Measurements from ENCODE around the gene DPP4. TPM values are rescaled to one million over a fixed set of nuclear protein-coding genes. Genes with fewer than 3 reads are reported as not detected.

Gene DPP4
- total and polyA plus RNA-seq, 2 of the 4 experiments (the other 2 are of a cell fraction): 13.2 to 19.0 TPM

DNA sequence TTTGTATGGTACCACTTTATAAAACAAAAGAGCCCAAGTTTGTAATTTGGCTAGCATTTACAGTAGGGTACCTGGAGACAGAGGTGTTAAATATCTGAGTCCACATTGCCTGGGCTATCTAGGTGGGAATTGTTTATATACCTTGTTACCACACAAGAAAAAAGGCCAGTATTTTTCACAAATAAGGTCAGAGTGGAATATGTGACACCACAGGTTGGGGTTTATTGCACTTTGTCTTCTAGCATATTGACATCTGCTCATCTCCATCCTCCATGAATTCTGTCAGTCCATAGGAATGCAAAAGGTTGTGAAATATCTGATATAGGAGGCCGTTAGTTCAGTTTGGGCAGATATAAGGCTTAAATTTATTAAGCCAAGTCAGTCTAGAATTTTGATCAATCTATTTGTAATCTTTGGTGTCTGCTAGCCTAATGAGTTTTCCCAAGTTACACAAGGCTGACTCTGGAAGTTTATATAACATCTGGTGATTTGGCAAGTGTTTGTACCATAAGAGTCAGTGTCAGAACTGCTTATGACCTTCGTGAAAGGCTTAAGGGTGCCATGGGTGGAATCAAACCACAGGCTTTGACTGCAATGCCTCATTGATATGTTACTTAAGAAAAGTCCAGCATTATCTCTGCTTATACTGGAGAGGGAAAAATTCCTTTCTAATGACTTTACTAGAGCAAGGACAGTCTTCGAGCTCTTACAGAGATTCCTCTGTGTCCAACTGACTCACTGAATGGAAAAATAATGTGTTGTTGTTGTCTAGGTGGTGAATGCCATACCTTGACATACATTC is 11.3 kb upstream of the DPP4 start:
- H2BK5ac ChIP-seq (ENCODE audit: low read depth, low read length, poor library complexity, severe bottlenecking): peak overlapping the region; percentile 25
- H3K36me3 ChIP-seq (ENCODE audit: control insufficient read depth, insufficient read depth, low read length): no peaks in the 10 kb centered on the region
- no peaks in the 10 kb centered on the region for H3K9me3 ChIP-seq (ENCODE audit: control insufficient read depth, insufficient read depth, low read length)
- in situ Hi-C loops (cut with MboI; ENCODE audit: low sequenced_read_pairs) (no loop called here), intact Hi-C loops (cut with micrococcal nuclease) (no loop called here), dilution Hi-C loops (cut with HindIII; ENCODE audit: low sequenced_read_pairs, unreplicated experiment) (no loop called here)
- no peak overlapping the region for H3K14ac ChIP-seq (replicated peaks; ENCODE audit: low read depth, low read length)
- H3K23ac ChIP-seq (ENCODE audit: low read depth, low read length): no peak overlapping the region
- H4K8ac ChIP-seq (ENCODE audit: low read depth in 2 of 2, low read length in 2 of 2): peak overlapping the region in 1 of 2 experiments; percentile 72; a peak in 2 of 4 replicates
- CTCF ChIA-PET: no interaction called here
- no CpG with 5 or more reads among the region's 3 CpGs for WGBS, 2 experiments (ENCODE audit: extremely low coverage in 2 of 2, insufficient read length in 1 of 2)
- H2BK15ac ChIP-seq (ENCODE audit: low read depth, low read length): 0 out of 3 replicates have a peak overlapping the region, but pooled peaks have one; percentile 12
- H4K5ac ChIP-seq (ENCODE audit: low read depth, low read length): no peak overlapping the region
- no TSS peak for BruUV-seq (replicated peaks)
- no peak overlapping the region; the same call in 1 of the 2 replicates for H3K4me2 ChIP-seq (ENCODE audit: low read depth, low read length)
- TF ChIP-seq BHLHE40 (IDR thresholded peaks at IDR 0.05; ENCODE audit: low read depth, low read length) (peak; percentile 74), RCOR1 (IDR thresholded peaks at IDR 0.05; ENCODE audit: insufficient replicate concordance, low read length) (peak; percentile 14), FOS (IDR thresholded peaks at IDR 0.05; ENCODE audit: low read depth, low read length) (peak; percentile 29; the same call in 1 of the 2 replicates)
- TF ChIP-seq, protein P1, sequence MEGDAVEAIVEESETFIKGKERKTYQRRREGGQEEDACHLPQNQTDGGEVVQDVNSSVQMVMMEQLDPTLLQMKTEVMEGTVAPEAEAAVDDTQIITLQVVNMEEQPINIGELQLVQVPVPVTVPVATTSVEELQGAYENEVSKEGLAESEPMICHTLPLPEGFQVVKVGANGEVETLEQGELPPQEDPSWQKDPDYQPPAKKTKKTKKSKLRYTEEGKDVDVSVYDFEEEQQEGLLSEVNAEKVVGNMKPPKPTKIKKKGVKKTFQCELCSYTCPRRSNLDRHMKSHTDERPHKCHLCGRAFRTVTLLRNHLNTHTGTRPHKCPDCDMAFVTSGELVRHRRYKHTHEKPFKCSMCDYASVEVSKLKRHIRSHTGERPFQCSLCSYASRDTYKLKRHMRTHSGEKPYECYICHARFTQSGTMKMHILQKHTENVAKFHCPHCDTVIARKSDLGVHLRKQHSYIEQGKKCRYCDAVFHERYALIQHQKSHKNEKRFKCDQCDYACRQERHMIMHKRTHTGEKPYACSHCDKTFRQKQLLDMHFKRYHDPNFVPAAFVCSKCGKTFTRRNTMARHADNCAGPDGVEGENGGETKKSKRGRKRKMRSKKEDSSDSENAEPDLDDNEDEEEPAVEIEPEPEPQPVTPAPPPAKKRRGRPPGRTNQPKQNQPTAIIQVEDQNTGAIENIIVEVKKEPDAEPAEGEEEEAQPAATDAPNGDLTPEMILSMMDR (conservative IDR thresholded peaks at IDR 0.05; ENCODE audit: low read depth, low read length): no peak
- no peak overlapping the region for H3K4me3 ChIP-seq (ENCODE audit: insufficient read depth, low read depth, low read length)
- H3K4me1 ChIP-seq (ENCODE audit: control insufficient read depth, insufficient read depth, low read length): peaks cover 9% of the 10 kb centered on the region
- H3K4ac ChIP-seq (ENCODE audit: low read depth, low read length): no peak overlapping the region
- H2AK9ac ChIP-seq (replicated peaks; ENCODE audit: low read depth, low read length, poor library complexity): no peak overlapping the region
- H2BK120ac ChIP-seq (ENCODE audit: low read depth, low read length): no peak overlapping the region
- H3K9me1 ChIP-seq (ENCODE audit: insufficient read depth, low read length): peaks cover 3% of the 10 kb centered on the region; the same call in 1 of the 2 replicates
- POLR2A ChIA-PET (ENCODE audit: unreplicated experiment): no interaction called here
- peak overlapping the region; percentile 25; the same call in 1 of the 2 replicates for H2BK20ac ChIP-seq (ENCODE audit: low read depth, low read length)
- no peak overlapping the region for H2AFZ ChIP-seq (replicated peaks; ENCODE audit: low read length, poor library complexity)
- peak; percentile 85 for ATAC-seq (ENCODE audit: low read depth)
- H3K27me3 ChIP-seq (ENCODE audit: control insufficient read depth, insufficient read depth, low read length): no peaks in the 10 kb centered on the region
- H3K56ac ChIP-seq (ENCODE audit: extremely low read depth, insufficient read depth, low read length): no peak overlapping the region
- H3K9ac ChIP-seq (ENCODE audit: low read depth, low read length): no peak overlapping the region
- no peak overlapping the region for H3K27ac ChIP-seq (ENCODE audit: insufficient read depth, low read length)
- H3K18ac ChIP-seq (ENCODE audit: low read depth, low read length): peak overlapping the region; percentile 20; the same call in 1 of the 2 replicates
- no peak overlapping the region for H2AK5ac ChIP-seq (ENCODE audit: low read depth, low read length)
- H3K79me1 ChIP-seq (ENCODE audit: low read depth in 1 of 2, low read length in 2 of 2): no peaks in the 10 kb centered on the region
- H4K91ac ChIP-seq (ENCODE audit: insufficient read depth, low read depth, low read length): no peak overlapping the region
- DNase-seq: peak; percentile 92
- H4K20me1 ChIP-seq (ENCODE audit: insufficient read depth, low read length): no peaks in the 10 kb centered on the region
